SK-N-MC (cell line): ENCODE data around the gene GMPPA.

Experiments
- EZH2 ChIP-seq: fragments of 200-600 bp; sonication (generic); IDR thresholded peaks from one replicate; pipeline ENCODE4 v1.6.1; 2017; ENCODE audit warnings: antibody characterized with exemption
- POLR2AphosphoS5 ChIP-seq: IDR thresholded peaks from 2 replicates; pipeline ENCODE4 v1.6.1; 2012; ENCODE audit warnings: mild to moderate bottlenecking, low read depth, low read length, borderline replicate concordance

- TF ChIP-seq EZH2 = no peak
- TF ChIP-seq POLR2AphosphoS5 = no peak
These were observed 28.8 kb downstream of the GMPPA start for GRCh38 chr2:219527472-219527871.
